Activated CD8-positive, alpha-beta T cell treated with anti-CD3 and anti-CD28 coated beads for 36 hours (primary cell): ENCODE measurements around the gene KRTAP9-4. TPM values are rescaled to one million over a fixed set of nuclear protein-coding genes. Genes with fewer than 3 reads are reported as not detected.
"Not testable (repeated sequence)": the region's sequence is repeated elsewhere in the genome, so short reads cannot be mapped to it uniquely, and the experiment has no call there.

Experiments
- ATAC-seq: fragments of 200-7000 bp; cut with Tn5 transposase; one replicate; pipeline ENCODE4 v1.10.0; 2021; ENCODE audit warnings: mild to moderate bottlenecking, moderate library complexity
- CTCF ChIA-PET: fragments of 350-600 bp; sonication (Branson Sonifier 250); formaldehyde crosslinking; loops from one replicate; lab custom pipeline; 2021; ENCODE audit warnings: antibody characterized with exemption; lab: Charles Lee
- POLR2A ChIA-PET: fragments of 350-600 bp; sonication (Branson Sonifier 250); formaldehyde crosslinking; loops from one replicate; lab custom pipeline; 2021; ENCODE audit warnings: antibody characterized with exemption; lab: Charles Lee
- DNase-seq: peaks from one replicate; pipeline ENCODE4 v3.0.0-alpha.2; 2020
- H3K27ac Mint-ChIP-seq: one replicate; pipeline ENCODE4 v1.8.0; 2021; ENCODE audit warnings: mild to moderate bottlenecking, mixed read lengths
- H3K27me3 Mint-ChIP-seq: one replicate; pipeline ENCODE4 v1.8.0; 2021; ENCODE audit warnings: mixed read lengths
- H3K36me3 Mint-ChIP-seq: one replicate; pipeline ENCODE4 v1.8.0; 2021; ENCODE audit warnings: low read depth, mixed read lengths
- H3K4me1 Mint-ChIP-seq: one replicate; pipeline ENCODE4 v1.8.0; 2021; ENCODE audit warnings: low read depth, mixed read lengths
- H3K4me3 Mint-ChIP-seq: one replicate; pipeline ENCODE4 v1.8.0; 2021; ENCODE audit warnings: mild to moderate bottlenecking, moderate library complexity, mixed read lengths
- H3K9me3 Mint-ChIP-seq: one replicate; pipeline ENCODE4 v1.8.0; 2021; ENCODE audit warnings: mixed read lengths
- intact Hi-C: fragments of 100-400 bp; cut with micrococcal nuclease; formaldehyde crosslinking; loops from one replicate; pipeline ENCODE4 v1.10.0; 2022
- total RNA-seq, 2 experiments: library from RNA; stranded (reverse); gene quantifications; one replicate each; pipeline ENCODE4 v1.2.3, GENCODE V29; 2021
- TF ChIP-seq, protein P1 (sequence below): fragments of 200-600 bp; IDR thresholded peaks from one replicate; pipeline ENCODE4 v1.8.0; 2022; ENCODE audit warnings: antibody characterized with exemption, mild to moderate bottlenecking

Gene KRTAP9-4
- total RNA-seq, 2 experiments from 2014 or later: not detected

DNA sequence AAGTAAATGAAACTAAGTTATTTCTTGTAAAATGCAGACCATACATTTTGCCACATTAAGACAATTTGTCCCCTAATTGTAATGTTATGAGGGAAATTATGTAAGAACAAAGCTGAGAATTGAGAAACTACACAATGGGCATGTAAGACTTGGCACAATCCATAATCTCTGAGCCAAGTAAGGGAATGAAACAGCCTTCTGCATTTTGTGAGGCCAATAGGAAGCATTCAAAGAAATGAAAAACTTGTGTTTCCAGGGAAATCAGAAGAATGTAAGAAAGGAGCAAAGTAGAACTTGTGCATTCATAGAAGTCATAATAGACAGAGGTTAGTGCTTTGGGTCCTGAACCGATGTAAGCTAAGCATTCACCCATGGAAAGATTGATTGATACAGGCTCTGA, 1.8 kb downstream of the KRTAP9-4 start:
- no peak overlapping the region for H3K4me3 Mint-ChIP-seq
- TF ChIP-seq, protein P1, sequence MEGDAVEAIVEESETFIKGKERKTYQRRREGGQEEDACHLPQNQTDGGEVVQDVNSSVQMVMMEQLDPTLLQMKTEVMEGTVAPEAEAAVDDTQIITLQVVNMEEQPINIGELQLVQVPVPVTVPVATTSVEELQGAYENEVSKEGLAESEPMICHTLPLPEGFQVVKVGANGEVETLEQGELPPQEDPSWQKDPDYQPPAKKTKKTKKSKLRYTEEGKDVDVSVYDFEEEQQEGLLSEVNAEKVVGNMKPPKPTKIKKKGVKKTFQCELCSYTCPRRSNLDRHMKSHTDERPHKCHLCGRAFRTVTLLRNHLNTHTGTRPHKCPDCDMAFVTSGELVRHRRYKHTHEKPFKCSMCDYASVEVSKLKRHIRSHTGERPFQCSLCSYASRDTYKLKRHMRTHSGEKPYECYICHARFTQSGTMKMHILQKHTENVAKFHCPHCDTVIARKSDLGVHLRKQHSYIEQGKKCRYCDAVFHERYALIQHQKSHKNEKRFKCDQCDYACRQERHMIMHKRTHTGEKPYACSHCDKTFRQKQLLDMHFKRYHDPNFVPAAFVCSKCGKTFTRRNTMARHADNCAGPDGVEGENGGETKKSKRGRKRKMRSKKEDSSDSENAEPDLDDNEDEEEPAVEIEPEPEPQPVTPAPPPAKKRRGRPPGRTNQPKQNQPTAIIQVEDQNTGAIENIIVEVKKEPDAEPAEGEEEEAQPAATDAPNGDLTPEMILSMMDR: no peak

DNA sequence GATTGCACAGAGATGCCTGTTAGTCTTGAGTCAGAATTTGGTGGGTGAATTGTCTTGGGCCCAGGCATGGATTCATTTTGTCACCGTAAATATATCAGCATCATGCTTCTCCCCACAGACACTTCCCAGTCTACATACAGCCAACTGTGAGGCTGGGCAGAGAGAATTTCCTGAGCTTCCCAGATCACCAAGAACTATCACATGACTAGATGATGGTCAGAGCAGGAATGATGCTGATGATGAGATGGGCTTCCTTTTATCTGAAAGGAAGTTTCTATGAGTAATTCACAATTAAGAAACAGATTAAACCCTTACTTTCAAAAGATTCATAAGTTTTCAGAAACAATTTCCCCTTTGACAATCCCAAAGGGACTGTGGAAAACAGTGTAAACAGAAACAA, 5.4 kb downstream of the KRTAP9-4 start:
- ATAC-seq (no peak), DNase-seq (no peak)
- POLR2A ChIA-PET: no interaction called here
- Mint-ChIP-seq H3K4me3 (no peak overlapping the region), H3K36me3 (no peaks in the 10 kb centered on the region), H3K4me1 (peaks cover 2% of the 10 kb centered on the region), H3K27ac (no peak overlapping the region), H3K9me3 (no peaks in the 10 kb centered on the region), H3K27me3 (peaks cover 10% of the 10 kb centered on the region)
- intact Hi-C loops: no loop called here
- CTCF ChIA-PET: no interaction called here
- TF ChIP-seq, protein P1: no peak

More for the DNA sequence above, 1.8 kb downstream of the KRTAP9-4 start:
- no peak overlapping the region for H3K27ac Mint-ChIP-seq
- POLR2A ChIA-PET: no interaction called here
- intact Hi-C loops: no loop called here
- no peaks in the 10 kb centered on the region for H3K27me3 Mint-ChIP-seq
- no peaks in the 10 kb centered on the region for H3K9me3 Mint-ChIP-seq
- H3K4me1 Mint-ChIP-seq: peaks cover 2% of the 10 kb centered on the region
- ATAC-seq (no peak), DNase-seq (no peak)
- CTCF ChIA-PET: interaction anchor here (1.4 kb wide), 1 partner anchor 412 kb away, joined by 3 read pairs; no protein-coding TSS in a partner anchor
- H3K36me3 Mint-ChIP-seq: no peaks in the 10 kb centered on the region

DNA sequence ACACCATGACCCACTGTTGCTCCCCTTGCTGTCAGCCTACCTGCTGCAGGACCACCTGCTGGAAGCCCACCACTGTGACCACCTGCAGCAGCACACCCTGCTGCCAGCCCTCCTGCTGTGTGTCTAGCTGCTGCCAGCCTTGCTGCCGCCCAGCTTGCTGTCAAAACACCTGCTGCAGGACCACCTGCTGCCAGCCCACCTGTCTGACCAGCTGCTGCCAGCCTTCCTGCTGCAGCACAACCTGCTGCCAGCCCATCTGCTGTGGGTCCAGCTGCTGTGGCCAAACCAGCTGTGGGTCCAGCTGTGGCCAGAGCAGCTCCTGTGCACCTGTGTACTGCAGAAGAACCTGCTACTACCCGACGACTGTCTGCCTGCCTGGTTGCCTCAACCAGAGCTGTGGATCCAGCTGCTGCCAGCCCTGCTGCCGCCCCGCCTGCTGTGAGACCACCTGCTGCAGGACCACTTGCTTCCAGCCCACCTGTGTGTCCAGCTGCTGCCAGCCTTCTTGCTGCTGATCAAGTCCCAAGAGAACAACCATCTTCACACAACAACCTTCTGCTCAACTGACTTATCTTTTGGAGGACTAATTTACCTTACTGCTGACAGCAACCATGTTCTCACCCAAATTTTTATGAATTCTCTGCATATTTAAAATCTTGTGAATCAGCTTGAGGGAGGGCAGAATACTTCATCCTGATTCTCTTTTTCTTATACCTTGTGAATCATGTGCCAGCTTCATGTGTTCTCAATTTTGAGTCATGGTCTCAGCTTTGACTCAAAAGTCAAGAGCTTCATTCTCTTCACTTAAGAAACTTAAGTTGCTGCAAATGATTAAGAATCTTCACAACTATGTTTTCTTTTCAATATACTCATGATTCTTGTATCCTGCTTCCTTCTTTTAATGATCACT, 6.1 kb downstream of the KRTAP9-4 start, which contains the start of gene KRTAP9-9:
Gene KRTAP9-9, plus strand, starts transcription at position 4 of the 910 bp plus-strand sequence.
- H3K4me1 Mint-ChIP-seq, H3K4me3 Mint-ChIP-seq, H3K36me3 Mint-ChIP-seq, intact Hi-C loops, ATAC-seq, H3K27me3 Mint-ChIP-seq, DNase-seq, H3K9me3 Mint-ChIP-seq, H3K27ac Mint-ChIP-seq, POLR2A ChIA-PET: not testable (repeated sequence)
- CTCF ChIA-PET: interaction anchor here (1.0 kb wide), 1 partner anchor 74 kb away, joined by 3 read pairs; no protein-coding TSS in a partner anchor

DNA sequence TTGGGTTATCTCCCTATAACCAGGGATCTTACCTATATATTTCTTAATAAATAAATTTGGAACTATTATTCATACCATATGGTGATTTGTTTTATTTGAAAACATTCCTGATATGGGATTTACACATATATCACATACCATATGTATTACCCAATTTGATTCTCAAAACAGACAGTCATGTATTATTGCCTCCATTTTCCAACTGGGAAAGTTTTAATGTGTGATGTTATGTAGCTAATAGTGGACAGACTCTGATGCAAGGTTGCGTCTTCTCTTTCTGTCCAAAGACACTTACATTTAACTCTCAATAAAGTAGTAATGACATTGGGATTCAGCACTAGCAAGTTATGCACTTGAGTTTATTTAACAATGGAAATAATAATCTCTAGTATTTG, 6.8 kb downstream of the KRTAP9-4 start:
- H3K27ac Mint-ChIP-seq: no peak overlapping the region
- H3K4me1 Mint-ChIP-seq: peaks cover 5% of the 10 kb centered on the region
- POLR2A ChIA-PET: no interaction called here
- H3K36me3 Mint-ChIP-seq: no peaks in the 10 kb centered on the region
- no peaks in the 10 kb centered on the region for H3K9me3 Mint-ChIP-seq
- H3K4me3 Mint-ChIP-seq: no peak overlapping the region
- ATAC-seq (no peak), DNase-seq (no peak)
- intact Hi-C loops: no loop called here
- TF ChIP-seq, protein P1: no peak
- peaks cover 10% of the 10 kb centered on the region for H3K27me3 Mint-ChIP-seq
- CTCF ChIA-PET: interaction anchor here (1.0 kb wide), 1 partner anchor 73 kb away, joined by 3 read pairs; no protein-coding TSS in a partner anchor

DNA sequence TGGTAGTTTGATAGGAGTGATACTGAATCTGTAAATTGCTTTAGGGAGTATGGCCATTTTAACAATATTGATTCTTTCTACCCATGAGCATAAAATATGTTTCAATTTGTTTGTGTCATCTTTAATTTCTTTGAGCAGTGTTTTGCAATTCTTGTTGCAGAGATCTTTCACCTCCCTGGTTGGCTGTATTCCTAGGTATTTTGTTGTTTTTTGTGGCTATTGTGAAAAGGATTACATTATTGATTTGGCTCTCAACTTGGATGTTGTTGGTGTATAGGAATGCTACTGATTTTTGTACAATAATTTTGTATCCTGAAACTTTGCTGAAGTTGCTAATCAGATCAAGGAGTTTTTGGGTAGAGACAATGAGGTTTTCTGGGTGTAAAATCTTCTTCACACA, 8.9 kb downstream of the KRTAP9-4 start:
- no peaks in the 10 kb centered on the region for H3K36me3 Mint-ChIP-seq
- DNase-seq: no peak
- TF ChIP-seq, protein P1: no peak
- ChIA-PET CTCF (no interaction called here), POLR2A (no interaction called here)
- no peak overlapping the region for H3K4me3 Mint-ChIP-seq
- peaks cover 10% of the 10 kb centered on the region for H3K27me3 Mint-ChIP-seq
- H3K9me3 Mint-ChIP-seq: no peaks in the 10 kb centered on the region
- H3K27ac Mint-ChIP-seq: no peak overlapping the region
- peaks cover 5% of the 10 kb centered on the region for H3K4me1 Mint-ChIP-seq
- intact Hi-C loops: no loop called here
- ATAC-seq: no peak
